ENCODE data around the gene RSPO4.
A peak's percentile ranks its signal among the peaks of the same experiment; 100 is the strongest.

RSPO4 gene

DNA sequence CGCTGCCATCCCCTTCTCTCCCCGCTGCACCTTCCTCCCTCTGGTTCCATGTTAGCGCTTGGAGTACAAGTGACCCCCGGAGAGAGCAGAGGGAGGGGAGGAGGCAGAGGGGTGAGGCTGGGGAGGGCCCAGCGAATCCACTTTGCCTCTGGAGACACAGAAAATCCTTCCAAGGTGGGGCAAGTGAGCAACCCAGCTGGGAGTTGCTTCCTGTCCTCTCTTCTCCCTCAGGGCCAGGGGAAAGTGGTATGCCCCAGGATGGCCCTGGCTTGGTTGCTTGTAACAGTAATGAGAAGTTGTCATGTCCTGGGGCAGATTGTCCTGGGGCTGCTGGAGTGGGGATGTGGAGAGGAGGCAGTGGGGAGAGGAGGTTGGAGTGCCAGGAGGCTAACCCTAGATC lies 85.3 kb downstream of the RSPO4 start:
- TF ChIP-seq, protein P1, sequence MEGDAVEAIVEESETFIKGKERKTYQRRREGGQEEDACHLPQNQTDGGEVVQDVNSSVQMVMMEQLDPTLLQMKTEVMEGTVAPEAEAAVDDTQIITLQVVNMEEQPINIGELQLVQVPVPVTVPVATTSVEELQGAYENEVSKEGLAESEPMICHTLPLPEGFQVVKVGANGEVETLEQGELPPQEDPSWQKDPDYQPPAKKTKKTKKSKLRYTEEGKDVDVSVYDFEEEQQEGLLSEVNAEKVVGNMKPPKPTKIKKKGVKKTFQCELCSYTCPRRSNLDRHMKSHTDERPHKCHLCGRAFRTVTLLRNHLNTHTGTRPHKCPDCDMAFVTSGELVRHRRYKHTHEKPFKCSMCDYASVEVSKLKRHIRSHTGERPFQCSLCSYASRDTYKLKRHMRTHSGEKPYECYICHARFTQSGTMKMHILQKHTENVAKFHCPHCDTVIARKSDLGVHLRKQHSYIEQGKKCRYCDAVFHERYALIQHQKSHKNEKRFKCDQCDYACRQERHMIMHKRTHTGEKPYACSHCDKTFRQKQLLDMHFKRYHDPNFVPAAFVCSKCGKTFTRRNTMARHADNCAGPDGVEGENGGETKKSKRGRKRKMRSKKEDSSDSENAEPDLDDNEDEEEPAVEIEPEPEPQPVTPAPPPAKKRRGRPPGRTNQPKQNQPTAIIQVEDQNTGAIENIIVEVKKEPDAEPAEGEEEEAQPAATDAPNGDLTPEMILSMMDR (IDR thresholded peaks at IDR 0.05; ENCODE audit: low read depth, low read length), result no peak
- H3K4me3 ChIP-seq (replicated peaks in 1 of 2; ENCODE audit: low read depth in 2 of 2, low read length in 2 of 2), result no peak overlapping the region

DNA sequence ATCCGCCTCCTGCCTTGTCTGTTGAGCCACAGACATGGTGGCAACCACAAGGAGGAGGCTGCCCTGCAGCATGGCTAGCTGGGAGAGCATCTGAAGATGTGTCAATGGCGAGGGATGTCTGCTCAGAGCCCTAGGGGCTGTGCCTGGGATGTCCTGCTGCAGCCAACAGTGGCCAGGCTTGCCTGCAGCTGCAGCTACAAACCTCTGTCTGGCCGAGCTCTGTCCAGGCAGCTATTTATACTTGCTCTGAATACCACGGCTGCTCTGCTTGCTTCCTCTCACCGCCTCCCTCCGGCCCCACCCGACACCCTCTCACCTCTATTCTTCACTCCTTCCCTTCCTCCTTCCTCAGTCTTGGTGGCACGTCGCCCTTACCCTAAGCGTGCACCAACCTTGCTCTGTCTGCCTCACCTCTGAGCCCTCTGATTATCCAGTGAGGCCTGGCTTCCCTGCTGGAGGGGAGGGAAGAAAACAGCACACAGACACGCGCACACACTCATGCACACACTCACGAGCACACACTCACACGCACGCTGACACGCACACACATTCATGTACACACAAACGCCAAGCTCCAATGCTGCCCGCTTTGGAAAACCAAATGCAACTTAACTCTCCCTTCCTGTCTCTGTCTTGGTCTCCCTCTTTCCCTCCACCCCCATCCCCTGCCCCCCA lies 85.8 kb downstream of the RSPO4 start, which contains the start of gene ANGPT4:
ANGPT4 (minus strand) TSS at position 210 of the 675 bp plus-strand sequence; CDS start at position 90, 120 bp downstream.
- no peak for DNase-seq (ENCODE audit: low read depth in 2 of 2)
- TF ChIP-seq, protein P1 (IDR thresholded peaks at IDR 0.05; ENCODE audit: low read depth, low read length), result no peak
- H3K4me3 ChIP-seq (replicated peaks in 1 of 2; ENCODE audit: low read depth in 2 of 2, low read length in 2 of 2), result no peak within 1 kb of the TSS

More for the DNA sequence above, 85.3 kb downstream of the RSPO4 start:
- no peak for DNase-seq (ENCODE audit: low read depth in 2 of 2)

DNA sequence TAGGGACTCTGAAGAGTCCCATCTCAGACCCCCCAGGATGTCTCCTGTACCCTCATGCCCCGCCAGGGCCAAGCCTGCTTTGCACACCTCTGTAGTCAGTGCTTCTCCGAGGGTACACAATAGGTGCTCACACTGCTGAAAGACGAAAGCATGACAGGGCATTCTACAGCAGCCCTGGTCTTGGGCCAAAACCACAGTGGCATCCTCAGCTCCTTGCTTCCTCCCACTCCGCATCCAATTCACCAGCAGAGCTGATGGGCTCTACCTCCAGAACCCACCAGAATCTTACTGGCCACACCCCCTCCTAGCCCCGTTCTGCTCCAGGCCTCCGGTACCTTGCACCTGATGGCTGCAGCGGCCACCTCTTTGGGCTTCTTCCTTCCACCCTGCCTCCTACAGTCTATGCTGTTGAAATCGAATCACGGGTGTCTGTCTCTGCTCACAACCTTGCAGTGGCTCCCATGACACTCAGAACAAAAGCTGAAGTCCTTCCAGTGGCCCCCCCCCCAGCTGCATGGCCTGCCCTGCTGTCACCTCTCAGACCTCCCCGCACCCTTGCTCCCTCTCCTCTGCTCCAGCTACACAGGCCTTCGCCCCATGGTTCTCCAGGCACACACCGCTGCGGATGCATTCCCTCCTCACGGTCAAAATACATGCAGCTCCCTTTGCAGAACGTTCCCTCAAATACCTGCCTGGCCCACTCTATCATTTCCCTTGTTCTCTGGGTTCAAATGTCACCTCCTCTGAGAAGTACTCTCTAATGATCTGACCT lies 87.2 kb downstream of the RSPO4 start:
- no peak for DNase-seq (ENCODE audit: low read depth in 2 of 2)
- TF ChIP-seq, protein P1 (IDR thresholded peaks at IDR 0.05; ENCODE audit: low read depth, low read length), result no peak
- no peak overlapping the region for H3K4me3 ChIP-seq (replicated peaks in 1 of 2; ENCODE audit: low read depth in 2 of 2, low read length in 2 of 2)

DNA sequence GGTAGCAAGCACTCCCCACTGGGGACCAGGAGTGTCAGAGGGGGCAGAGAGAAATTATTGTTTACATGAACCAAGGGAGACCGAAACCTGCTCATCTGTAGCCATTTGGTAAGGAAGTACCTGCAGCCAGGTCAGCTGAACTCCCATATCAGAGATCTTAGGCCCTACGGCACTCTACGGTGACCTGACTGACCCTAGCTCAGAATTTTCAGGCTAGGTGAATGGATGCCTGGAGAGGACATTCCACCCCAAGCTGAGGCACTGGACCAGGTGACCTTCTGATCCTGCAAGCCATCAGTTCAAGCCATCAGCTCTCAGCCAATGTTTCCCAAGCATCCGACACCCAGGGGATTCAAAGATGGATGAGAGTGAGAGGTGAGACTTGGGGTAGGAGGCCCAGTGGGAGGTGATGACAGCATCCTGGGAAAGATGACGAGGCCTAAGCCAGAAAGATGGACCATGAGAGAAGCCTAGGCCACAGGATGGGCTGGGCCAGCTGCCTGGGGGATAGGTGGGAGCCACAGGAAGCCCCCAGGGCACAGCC lies 88.7 kb downstream of the RSPO4 start:
- no peak overlapping the region for H3K4me3 ChIP-seq (replicated peaks in 1 of 2; ENCODE audit: low read depth in 2 of 2, low read length in 2 of 2)
- TF ChIP-seq, protein P1 (IDR thresholded peaks at IDR 0.05; ENCODE audit: low read depth, low read length), result no peak
- DNase-seq (ENCODE audit: low read depth in 2 of 2), result no peak

DNA sequence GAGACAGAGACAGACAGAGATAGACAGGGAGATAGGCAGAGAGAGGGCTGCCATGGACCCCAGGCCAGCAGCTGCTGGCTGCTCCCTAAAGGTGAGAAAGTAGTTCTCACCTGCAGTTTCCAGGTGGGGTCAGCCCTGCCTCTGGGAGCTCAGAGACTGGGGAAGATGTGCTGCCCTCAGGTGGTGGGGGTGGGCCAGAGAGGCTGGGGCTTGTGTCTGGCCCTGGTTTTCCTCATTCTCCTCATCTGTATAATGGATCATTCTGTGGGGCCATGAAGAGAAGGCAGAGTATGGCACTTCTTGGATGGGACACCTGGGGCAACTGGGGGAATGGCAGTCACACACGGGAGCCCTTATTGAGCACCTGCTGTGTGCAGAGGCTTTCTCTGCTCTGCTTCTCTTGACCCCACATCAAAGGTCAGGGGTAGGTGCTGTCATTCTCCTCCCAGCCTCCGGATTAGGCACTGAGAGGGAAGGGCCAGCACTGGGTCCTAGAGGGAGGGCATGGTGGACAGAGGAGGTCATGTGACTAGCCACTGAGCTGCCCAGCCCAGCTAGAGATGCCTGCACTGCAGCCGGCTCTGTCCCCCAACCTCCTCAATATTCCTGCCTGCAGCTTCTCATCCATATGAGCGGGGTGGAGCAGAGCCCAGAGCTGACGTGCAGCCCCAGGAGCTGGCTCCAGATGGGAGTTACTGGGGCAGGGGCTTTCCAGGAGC lies 90.1 kb downstream of the RSPO4 start:
- TF ChIP-seq, protein P1 (IDR thresholded peaks at IDR 0.05; ENCODE audit: low read depth, low read length), result no peak
- DNase-seq (ENCODE audit: low read depth in 2 of 2), result no peak
- H3K4me3 ChIP-seq (replicated peaks in 1 of 2; ENCODE audit: low read depth in 2 of 2, low read length in 2 of 2), result no peak overlapping the region

DNA sequence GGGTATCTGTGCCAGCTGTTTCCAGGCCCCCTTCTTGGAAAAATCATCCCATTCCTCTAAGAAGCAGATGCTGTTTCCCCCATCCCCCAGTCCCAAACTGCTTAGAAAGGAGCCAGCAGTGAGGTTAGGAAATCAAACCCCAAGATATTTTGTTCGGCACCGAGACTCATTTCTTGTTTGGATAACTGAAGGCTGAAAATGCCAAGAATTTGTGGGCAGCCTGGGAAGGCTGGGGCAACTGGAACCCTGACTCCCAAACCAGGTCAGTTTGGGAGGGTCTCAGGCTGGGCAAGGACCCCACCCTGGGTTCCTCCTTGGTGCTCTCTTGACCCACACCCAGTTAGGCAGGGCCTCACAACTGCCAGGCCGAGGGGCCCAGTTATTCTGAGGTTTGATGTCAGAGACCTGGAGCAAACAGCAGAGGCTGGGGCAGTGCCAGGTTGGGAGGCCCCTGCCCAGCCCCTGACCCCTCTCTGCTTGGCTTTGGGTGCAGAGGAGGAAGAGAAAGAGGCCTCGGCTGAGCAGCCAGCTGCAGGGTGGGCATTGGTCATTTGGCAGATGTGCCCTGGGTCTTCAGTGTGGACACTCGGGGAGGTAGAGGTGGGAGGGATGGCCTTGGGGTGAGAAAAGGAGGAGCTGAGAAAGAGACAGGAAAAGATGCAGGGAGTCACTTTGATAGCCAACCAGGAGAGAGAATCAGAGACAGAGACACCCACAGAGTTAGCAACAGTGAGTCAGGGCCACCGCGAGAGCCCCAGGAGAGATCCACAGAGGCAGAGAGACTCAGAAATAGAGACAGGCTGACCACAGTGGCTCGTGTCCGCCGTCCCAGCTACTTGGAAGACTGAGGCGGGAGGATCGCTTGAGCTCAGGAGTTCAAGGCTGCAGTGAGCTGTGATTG lies 91.0 kb downstream of the RSPO4 start:
- H3K4me3 ChIP-seq (replicated peaks in 1 of 2; ENCODE audit: low read depth in 2 of 2, low read length in 2 of 2), result no peak overlapping the region
- TF ChIP-seq, protein P1 (IDR thresholded peaks at IDR 0.05; ENCODE audit: low read depth, low read length), result no peak
- DNase-seq (ENCODE audit: low read depth in 2 of 2), result peak; percentile 19 to 66

All from cardiac fibroblast (primary cell).